ENCODE data around the gene SMIM7.

- TF ChIP-seq EZH2 (optimal IDR thresholded peaks at IDR 0.05; ENCODE audit: low read depth, low read length): no peak
- no peak for TF ChIP-seq CTCF (IDR thresholded peaks at IDR 0.05; ENCODE audit: low read length)
- no peak for TF ChIP-seq EZH2phosphoT487 (IDR thresholded peaks at IDR 0.05; ENCODE audit: low read length)
Observed at GRCh38 chr19:16607819-16608218, 52.1 kb downstream of the SMIM7 start.
